Activated CD4-positive, alpha-beta T cell treated with anti-CD3 and anti-CD28 coated beads for 4 hours (primary cell): ENCODE measurements around the gene FXR2.

Source experiments
- DNase-seq, 2 donors: peaks; one replicate each; pipeline ENCODE4 v3.0.0-alpha.2; 2020

FXR2 gene

GRCh38 chr17:7544911-7545310 lies 69.8 kb downstream of the FXR2 start:
- DNase-seq = no peak
